ENCODE results near the gene UBE2C.
"Not testable (repeated sequence)": the region's sequence is repeated elsewhere in the genome, so short reads cannot be mapped to it uniquely, and the experiment has no call there.

UBE2C gene

GRCh38 chr20:45812157-45813005 lies at the start of gene UBE2C:
Gene UBE2C, plus strand, starts transcription at chr20:45812644. Its CDS starts 52 bp downstream, at chr20:45812696.
- peak; percentile 97 for DNase-seq

GRCh38 chr20:45764618-45765282 lies 47.7 kb upstream of the UBE2C start:
- not testable (repeated sequence) for DNase-seq

DNA sequence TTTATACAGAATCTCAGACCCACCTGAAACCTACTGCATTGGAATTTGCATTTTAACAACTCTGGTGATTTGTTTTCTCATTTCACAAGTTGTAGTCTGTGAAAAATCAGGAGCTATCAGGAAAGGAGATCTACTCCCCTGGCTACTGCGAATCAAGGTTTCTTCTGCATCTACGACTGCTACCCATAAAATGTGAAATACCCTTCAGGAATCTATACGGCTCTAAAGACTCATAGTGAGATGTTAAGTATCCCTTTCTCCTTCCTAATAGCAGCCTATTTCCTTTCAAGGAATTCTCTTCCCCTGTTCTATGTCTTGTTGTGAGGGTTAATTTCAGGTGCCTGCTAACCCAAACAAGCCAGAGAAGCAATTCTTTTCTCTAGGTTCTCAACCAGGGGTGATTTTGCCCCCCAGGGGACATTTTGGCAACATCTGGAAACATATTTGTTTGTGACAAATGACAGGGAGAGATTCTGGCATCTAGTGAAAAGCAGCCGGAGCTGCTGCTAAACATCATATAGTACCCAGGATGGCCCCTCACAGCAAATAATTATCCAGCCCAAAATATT lies 47.1 kb upstream of the UBE2C start:
- no peak for DNase-seq

DNA sequence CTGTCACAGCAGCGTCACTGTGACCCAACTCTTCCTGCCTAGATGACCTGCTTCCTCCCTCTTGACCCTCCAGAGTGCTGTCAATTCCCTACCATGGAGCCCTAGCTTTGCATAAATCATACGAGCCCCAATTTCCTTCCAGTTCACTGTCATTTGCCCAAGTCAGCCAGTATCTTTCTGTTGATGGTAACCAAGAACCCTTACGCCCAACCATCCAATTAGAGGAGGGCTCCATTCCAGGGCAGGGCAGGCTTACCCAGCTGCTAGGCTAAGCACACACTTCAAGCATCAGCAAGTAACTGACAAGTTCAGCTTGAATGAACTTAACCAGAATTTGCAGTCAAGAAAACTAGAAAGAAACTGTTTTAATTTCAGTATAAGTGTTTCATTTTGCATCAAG lies 46.5 kb upstream of the UBE2C start:
- no peak for DNase-seq

- no peak for DNase-seq
Observed at GRCh38 chr20:45768479-45768878, 44.0 kb upstream of the UBE2C start.

GRCh38 chr20:45771182-45771759 lies 41.2 kb upstream of the UBE2C start:
- peak; percentile 13 for DNase-seq

- DNase-seq: no peak
Observed at GRCh38 chr20:45772693-45773092, 39.8 kb upstream of the UBE2C start.

DNA sequence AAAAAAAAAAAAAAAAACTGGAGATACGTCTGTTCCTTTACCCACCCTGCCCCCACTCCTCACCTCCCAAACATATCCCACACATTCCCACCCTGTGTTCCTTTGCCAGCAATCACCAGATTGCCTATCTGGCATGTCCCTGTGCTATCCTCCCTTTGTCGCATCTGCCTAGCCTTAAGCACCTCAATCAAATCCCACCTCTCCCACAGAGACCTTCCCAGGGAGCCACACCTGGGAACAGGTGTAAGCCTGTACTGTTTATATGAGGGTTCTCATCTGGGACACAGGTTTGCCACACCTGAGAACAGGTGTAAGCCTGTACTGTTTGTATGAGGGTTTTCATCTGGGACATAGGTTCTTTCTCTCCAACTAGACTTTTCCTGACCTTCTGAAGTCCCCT lies 37.5 kb upstream of the UBE2C start:
- no peak for DNase-seq

GRCh38 chr20:45775411-45775810 lies 37.0 kb upstream of the UBE2C start:
- no peak for DNase-seq

DNA sequence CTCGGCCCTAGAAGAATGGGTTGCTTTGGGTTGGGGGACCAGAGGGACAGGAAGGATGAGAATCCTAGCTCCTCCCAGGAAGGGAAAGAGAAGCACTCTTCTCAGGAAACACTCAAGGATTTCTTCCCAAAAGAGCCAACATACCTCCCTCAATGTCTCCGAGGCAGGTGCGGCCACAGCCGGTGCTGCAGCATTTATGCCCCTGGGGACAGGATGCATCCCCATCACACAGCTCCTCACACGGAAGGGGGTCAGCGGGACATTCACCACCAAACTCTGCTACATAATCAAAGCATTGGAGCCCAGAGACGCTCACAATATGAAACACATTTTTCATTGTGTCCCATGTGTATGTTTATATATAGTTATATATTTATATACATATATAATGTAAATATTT lies 35.5 kb upstream of the UBE2C start:
- DNase-seq: no peak

GRCh38 chr20:45779011-45779915 lies 33.2 kb upstream of the UBE2C start:
- DNase-seq: no peak

GRCh38 chr20:45780159-45780558 lies 32.3 kb upstream of the UBE2C start:
- no peak for DNase-seq

DNA sequence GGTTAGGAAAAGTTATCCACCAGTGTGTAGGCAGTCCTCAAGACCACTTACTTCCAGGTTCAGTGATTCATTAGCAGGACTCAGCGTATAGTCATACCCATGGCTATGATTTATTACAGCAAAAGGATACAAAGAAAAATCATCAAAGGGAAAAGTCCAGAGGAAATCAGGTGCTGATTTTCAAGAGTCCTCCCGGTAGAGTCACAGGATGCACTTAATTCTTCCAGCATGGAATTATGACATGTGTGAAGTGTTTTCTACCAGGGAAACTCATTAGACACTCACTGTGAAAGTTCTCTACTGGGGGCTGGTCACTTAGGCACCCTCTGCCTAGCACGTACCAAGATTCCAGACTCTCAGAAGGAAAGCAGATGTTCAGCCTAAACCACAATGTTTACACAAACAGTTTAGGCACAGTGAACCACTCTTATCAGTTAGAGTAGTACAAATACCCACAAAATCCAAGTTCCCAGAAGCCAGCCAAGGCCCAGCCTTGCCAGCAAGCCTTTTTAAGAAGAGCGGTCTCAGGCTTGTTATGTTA lies 31.0 kb upstream of the UBE2C start:
- no peak for DNase-seq

DNA sequence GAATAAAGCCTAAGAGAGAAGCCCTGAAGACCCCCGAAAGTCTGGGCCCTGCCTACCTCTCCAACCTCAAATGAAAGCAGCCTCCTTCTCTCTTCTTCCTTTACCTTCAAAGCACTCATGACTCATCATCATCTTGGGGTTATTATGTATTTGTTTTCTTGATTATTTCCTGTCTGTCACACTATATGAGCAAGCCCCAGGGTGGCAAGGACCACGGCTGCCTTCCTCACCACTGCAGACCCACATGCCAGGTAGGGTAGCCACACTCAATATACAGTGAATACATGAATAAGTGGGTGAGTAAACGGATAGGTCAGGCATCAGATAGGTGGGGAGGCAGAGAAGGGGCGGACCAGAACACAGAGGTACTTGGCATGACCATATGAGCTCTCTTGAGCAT lies 29.6 kb upstream of the UBE2C start:
- no peak for DNase-seq

GRCh38 chr20:45783656-45784294 lies 28.7 kb upstream of the UBE2C start:
- no peak for DNase-seq

DNA sequence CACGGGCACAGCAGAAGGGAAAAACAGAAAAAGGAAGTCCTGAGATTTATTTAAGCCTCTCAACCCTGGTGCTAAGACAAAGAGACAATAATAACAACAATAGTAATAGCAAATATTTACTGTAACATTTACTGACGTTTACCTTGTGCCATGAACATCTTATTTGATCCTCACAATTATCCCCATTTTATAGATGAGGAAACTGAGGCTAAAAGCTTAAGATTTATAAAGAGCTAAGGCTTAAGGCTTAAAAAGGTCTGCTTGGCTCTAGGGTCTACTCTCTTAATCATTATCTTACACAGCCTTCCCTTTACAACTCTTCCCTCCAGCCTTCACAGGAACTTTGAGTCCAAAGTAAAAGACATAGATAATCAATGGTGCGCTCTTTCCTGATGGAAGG lies 24.1 kb upstream of the UBE2C start:
- no peak for DNase-seq

GRCh38 chr20:45792317-45793118 lies 19.9 kb upstream of the UBE2C start:
- DNase-seq: no peak

- no peak for DNase-seq
Observed at GRCh38 chr20:45796337-45797065, 15.9 kb upstream of the UBE2C start.

DNA sequence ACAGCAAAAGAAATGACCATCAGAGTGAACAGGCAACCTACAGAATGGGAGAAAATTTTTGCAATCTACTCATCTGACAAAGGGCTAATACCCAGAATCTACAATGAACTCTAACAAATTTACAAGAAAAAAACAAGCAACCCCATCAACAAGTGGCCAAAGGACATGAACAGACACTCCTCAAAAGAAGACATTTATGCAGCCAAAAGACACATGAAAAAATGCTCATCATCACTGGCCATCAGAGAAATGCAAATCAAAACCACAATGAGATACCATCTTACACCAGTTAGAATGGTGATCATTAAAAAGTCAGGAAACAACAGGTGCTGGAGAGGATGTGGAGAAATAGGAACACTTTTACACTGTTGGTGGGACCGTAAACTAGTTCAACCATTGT lies 14.9 kb upstream of the UBE2C start:
- not testable (repeated sequence) for DNase-seq

GRCh38 chr20:45797955-45798354 lies 14.5 kb upstream of the UBE2C start:
- DNase-seq: not testable (repeated sequence)

Data from NCI-H1436 treated with DMSO at 0.1 percent for 48 hours (cell line).